Measurements from ENCODE around the gene CPED1. TPM values are rescaled to one million over a fixed set of nuclear protein-coding genes. Genes with fewer than 3 reads are reported as not detected.

CPED1 gene
- total RNA-seq, 1 experiment from 2014 or later: 1.8 TPM

- Histone ChIP-seq H4K20me1 (ENCODE audit: low read length) (no peaks in the 10 kb centered on the region), H3K9ac (ENCODE audit: low read length) (no peak overlapping the region), H3K9me2 (replicated peaks; ENCODE audit: low read length) (no peaks in the 10 kb centered on the region), H2AFZ (ENCODE audit: low read length) (no peak overlapping the region), H3K27ac (ENCODE audit: low read length) (no peak overlapping the region), H3K9me3 (ENCODE audit: low read length) (no peaks in the 10 kb centered on the region), H3K36me3 (ENCODE audit: low read depth, low read length) (no peaks in the 10 kb centered on the region), H3K79me2 (ENCODE audit: low read length) (no peaks in the 10 kb centered on the region), H3K4me1 (ENCODE audit: insufficient read depth, low read length) (no peaks in the 10 kb centered on the region), H3K4me2 (ENCODE audit: low read length) (no peak overlapping the region), H3K4me3 (ENCODE audit: low read length) (no peak overlapping the region), H3F3A (ENCODE audit: low read length, unreplicated experiment) (no peaks in the 10 kb centered on the region), H3K27me3 (ENCODE audit: low read length) (no peaks in the 10 kb centered on the region)
- ChIA-PET POLR2A (ENCODE audit: unreplicated experiment) (no interaction called here), CTCF (no interaction called here)
- intact Hi-C loops (cut with micrococcal nuclease): no loop called here
- no peak for TF ChIP-seq EZH2phosphoT487 (IDR thresholded peaks at IDR 0.05; ENCODE audit: borderline replicate concordance, low read length)
- BruUV-seq (replicated peaks): no TSS peak
- ATAC-seq (no peak), DNase-seq (no peak)
Measured at GRCh38 chr7:121202125-121202524, 213.6 kb downstream of the CPED1 start.

DNA sequence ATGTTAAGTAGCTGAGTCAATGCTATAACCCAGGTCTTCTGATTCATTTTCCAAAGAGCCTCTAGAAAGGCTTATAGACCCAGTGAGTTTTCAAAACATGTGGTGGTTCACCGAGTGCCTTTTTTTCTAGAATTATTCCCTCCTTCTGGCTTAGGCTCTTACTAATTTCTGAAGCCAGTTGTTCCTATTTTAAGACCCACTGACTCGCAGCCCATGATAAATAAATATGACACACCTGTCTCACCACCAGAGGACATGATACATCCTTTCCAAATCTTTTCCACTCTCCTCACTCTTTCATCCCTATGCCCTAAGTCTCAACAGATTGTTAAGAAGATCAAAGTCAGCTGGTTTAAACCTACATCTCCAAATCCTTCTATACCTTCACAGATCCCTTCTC, 214.3 kb downstream of the CPED1 start:
- DNase-seq (no peak), ATAC-seq (no peak)
- no peaks in the 10 kb centered on the region for H4K20me1 ChIP-seq (ENCODE audit: low read length)
- H3K27me3 ChIP-seq (ENCODE audit: low read length): no peaks in the 10 kb centered on the region
- CTCF ChIA-PET: no interaction called here
- H3K36me3 ChIP-seq (ENCODE audit: low read depth, low read length): no peaks in the 10 kb centered on the region
- no peak overlapping the region for H3K4me3 ChIP-seq (ENCODE audit: low read length)
- H3K27ac ChIP-seq (ENCODE audit: low read length): no peak overlapping the region
- H3K9me2 ChIP-seq (replicated peaks; ENCODE audit: low read length): no peaks in the 10 kb centered on the region
- H3K4me2 ChIP-seq (ENCODE audit: low read length): no peak overlapping the region
- no TSS peak for BruUV-seq (replicated peaks)
- H3K4me1 ChIP-seq (ENCODE audit: insufficient read depth, low read length): no peaks in the 10 kb centered on the region
- H2AFZ ChIP-seq (ENCODE audit: low read length): no peak overlapping the region
- intact Hi-C loops (cut with micrococcal nuclease): no loop called here
- TF ChIP-seq EZH2 (IDR thresholded peaks at IDR 0.05; ENCODE audit: low read length, unreplicated experiment) (no peak), EZH2phosphoT487 (IDR thresholded peaks at IDR 0.05; ENCODE audit: borderline replicate concordance, low read length) (no peak)
- TF ChIP-seq, protein P1, sequence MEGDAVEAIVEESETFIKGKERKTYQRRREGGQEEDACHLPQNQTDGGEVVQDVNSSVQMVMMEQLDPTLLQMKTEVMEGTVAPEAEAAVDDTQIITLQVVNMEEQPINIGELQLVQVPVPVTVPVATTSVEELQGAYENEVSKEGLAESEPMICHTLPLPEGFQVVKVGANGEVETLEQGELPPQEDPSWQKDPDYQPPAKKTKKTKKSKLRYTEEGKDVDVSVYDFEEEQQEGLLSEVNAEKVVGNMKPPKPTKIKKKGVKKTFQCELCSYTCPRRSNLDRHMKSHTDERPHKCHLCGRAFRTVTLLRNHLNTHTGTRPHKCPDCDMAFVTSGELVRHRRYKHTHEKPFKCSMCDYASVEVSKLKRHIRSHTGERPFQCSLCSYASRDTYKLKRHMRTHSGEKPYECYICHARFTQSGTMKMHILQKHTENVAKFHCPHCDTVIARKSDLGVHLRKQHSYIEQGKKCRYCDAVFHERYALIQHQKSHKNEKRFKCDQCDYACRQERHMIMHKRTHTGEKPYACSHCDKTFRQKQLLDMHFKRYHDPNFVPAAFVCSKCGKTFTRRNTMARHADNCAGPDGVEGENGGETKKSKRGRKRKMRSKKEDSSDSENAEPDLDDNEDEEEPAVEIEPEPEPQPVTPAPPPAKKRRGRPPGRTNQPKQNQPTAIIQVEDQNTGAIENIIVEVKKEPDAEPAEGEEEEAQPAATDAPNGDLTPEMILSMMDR (conservative IDR thresholded peaks at IDR 0.05; ENCODE audit: low read depth, low read length): no peak
- POLR2A ChIA-PET (ENCODE audit: unreplicated experiment): no interaction called here
- H3K9me3 ChIP-seq (ENCODE audit: low read length): no peaks in the 10 kb centered on the region
- no peak overlapping the region for H3K9ac ChIP-seq (ENCODE audit: low read length)
- no peaks in the 10 kb centered on the region for H3F3A ChIP-seq (ENCODE audit: low read length, unreplicated experiment)
- H3K79me2 ChIP-seq (ENCODE audit: low read length): no peaks in the 10 kb centered on the region

DNA sequence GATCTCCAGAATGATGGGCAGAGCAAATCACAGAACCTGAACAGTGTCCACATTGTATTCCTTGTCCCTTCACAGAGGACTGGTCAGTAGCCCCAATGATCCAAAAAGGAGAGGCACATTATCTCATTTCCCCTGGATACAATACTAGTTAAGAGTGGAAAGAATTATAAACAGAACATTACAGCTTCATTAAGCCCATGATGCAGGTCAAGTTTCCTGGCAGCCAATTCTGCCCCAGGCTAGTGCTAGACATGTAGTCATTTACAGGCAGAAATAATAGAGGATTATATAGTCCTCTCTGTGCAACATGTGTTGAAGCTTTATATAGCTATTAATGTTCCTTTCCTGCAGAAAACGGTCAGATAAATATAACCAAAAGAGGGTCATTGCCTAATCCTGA, 216.0 kb downstream of the CPED1 start:
- CTCF ChIA-PET: no interaction called here
- H3F3A ChIP-seq (ENCODE audit: low read length, unreplicated experiment): no peaks in the 10 kb centered on the region
- POLR2A ChIA-PET (ENCODE audit: unreplicated experiment): no interaction called here

More for the DNA sequence above, 216.0 kb downstream of the CPED1 start:
- Histone ChIP-seq H3K9me2 (replicated peaks; ENCODE audit: low read length) (no peaks in the 10 kb centered on the region), H3K4me3 (ENCODE audit: low read length) (no peak overlapping the region), H3K36me3 (ENCODE audit: low read depth, low read length) (no peaks in the 10 kb centered on the region), H3K4me2 (ENCODE audit: low read length) (no peak overlapping the region), H3K9me3 (ENCODE audit: low read length) (no peaks in the 10 kb centered on the region), H3K27ac (ENCODE audit: low read length) (no peak overlapping the region), H2AFZ (ENCODE audit: low read length) (no peak overlapping the region), H3K27me3 (ENCODE audit: low read length) (no peaks in the 10 kb centered on the region), H3K79me2 (ENCODE audit: low read length) (no peaks in the 10 kb centered on the region), H3K4me1 (ENCODE audit: insufficient read depth, low read length) (no peaks in the 10 kb centered on the region), H3K9ac (ENCODE audit: low read length) (no peak overlapping the region), H4K20me1 (ENCODE audit: low read length) (no peaks in the 10 kb centered on the region)
- DNase-seq (no peak), ATAC-seq (no peak)
- intact Hi-C loops (cut with micrococcal nuclease): no loop called here
- TF ChIP-seq EZH2phosphoT487 (IDR thresholded peaks at IDR 0.05; ENCODE audit: borderline replicate concordance, low read length) (no peak), EZH2 (IDR thresholded peaks at IDR 0.05; ENCODE audit: low read length, unreplicated experiment) (no peak)
- TF ChIP-seq, protein P1 (conservative IDR thresholded peaks at IDR 0.05; ENCODE audit: low read depth, low read length): no peak
- no TSS peak for BruUV-seq (replicated peaks)

Measured in PC-3 (cell line).